ENCODE data around the gene CFAP45. TPM values are rescaled to one million over a fixed set of nuclear protein-coding genes. Genes with fewer than 3 reads are reported as not detected.
A peak's percentile ranks its signal among the peaks of the same experiment; 100 is the strongest.

CFAP45 gene
- total RNA-seq, 1 donor from 2014 or later: 0.49 TPM

DNA sequence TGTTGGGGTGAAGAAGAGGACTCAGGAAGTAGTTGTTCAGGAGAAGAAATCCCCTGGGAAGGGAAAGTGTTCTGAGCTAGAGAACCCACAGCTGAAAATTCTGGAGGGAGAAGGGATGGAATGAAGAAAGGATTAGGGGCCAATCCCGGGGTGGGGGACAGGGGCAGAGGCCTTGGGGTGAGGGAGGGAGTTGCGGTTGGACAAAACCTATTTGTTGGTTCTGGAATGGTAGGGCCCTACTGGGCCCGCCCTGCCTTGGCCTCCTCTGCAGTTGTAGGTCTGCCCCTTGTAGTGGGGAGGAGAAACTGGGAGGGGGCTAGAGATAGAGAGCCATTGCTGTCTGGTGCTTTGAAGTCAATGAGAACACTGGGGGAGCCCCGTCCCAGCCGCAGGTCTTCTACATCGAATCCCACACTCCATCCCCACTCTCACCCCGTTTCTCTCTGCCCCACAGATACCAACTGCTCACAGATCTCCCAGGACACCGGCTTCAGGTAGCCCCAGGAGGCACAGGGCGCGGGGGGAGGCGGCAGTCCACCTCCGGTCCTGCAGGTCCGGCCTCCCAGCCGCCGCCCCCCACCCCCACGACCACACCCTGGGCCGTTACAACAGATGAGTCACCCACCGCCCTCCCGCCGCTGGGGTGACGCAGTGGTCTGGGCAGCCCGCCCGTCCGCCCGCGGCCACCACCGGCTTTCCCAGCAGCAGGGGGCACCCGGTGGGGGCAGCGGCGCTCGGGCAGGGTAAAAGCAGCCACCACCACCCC lies 24.2 kb upstream of the CFAP45 start:
- Mint-ChIP-seq H3K4me1 (ENCODE audit: low read depth, unreplicated experiment) (peaks cover 27% of the 10 kb centered on the region), H3K4me3 (ENCODE audit: unreplicated experiment) (peak overlapping the region; percentile 88)
- peak; percentile 67 for DNase-seq

DNA sequence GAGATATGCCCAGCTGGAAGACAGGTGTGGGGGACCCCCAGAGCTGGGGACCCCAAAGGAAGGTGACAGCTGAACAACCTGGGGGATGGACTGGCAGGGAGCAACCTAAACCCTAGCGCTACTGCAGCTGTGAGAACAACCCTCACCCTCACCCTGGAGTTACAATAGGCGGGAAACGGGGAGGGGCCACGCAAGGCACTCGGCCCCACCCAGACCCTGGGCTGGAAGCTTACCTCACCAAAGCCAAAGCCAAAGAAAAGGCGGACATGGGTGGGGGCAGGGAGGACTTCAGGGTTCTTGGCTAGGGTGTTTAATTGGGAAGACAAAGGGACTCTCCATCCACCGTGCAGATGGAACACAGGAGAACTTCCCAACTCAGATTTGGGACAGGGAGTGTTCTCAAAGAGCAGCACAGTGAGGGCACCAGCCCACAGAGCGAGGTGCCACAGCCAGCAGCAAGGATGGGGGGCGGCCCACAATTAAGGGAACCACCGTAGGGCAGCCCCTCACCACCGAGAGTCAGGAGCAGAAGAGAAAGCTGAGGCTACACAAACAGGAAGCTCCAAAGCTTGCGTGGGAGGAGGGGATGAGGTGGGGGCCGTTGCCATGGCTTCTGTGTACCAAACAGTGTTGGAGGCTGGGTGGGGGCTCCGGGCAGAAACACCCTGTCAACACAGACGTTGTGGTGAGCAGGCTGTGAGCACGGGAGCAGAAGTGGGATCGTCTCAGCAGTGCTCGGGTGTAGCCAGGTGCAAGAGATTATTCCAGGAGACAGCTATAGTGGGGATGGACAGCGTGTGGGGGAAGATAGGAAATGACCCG lies 23.4 kb upstream of the CFAP45 start:
- H3K36me3 Mint-ChIP-seq (ENCODE audit: unreplicated experiment): peaks cover 8% of the 10 kb centered on the region
- H3K9me3 Mint-ChIP-seq (ENCODE audit: unreplicated experiment): peaks cover 17% of the 10 kb centered on the region
- peak overlapping the region; percentile 88 for H3K4me3 Mint-ChIP-seq (ENCODE audit: unreplicated experiment)
- DNase-seq: peak; percentile 53
- H3K4me1 Mint-ChIP-seq (ENCODE audit: low read depth, unreplicated experiment): peaks cover 23% of the 10 kb centered on the region
- TF ChIP-seq, protein P1, sequence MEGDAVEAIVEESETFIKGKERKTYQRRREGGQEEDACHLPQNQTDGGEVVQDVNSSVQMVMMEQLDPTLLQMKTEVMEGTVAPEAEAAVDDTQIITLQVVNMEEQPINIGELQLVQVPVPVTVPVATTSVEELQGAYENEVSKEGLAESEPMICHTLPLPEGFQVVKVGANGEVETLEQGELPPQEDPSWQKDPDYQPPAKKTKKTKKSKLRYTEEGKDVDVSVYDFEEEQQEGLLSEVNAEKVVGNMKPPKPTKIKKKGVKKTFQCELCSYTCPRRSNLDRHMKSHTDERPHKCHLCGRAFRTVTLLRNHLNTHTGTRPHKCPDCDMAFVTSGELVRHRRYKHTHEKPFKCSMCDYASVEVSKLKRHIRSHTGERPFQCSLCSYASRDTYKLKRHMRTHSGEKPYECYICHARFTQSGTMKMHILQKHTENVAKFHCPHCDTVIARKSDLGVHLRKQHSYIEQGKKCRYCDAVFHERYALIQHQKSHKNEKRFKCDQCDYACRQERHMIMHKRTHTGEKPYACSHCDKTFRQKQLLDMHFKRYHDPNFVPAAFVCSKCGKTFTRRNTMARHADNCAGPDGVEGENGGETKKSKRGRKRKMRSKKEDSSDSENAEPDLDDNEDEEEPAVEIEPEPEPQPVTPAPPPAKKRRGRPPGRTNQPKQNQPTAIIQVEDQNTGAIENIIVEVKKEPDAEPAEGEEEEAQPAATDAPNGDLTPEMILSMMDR (IDR thresholded peaks at IDR 0.05; ENCODE audit: partially characterized antibody, unreplicated experiment): no peak
- H3K27me3 Mint-ChIP-seq (ENCODE audit: unreplicated experiment): peaks cover 14% of the 10 kb centered on the region
- peak overlapping the region; percentile 99 for H3K27ac Mint-ChIP-seq (ENCODE audit: unreplicated experiment)

More for the DNA sequence above, 24.2 kb upstream of the CFAP45 start:
- peak overlapping the region; percentile 99 for H3K27ac Mint-ChIP-seq (ENCODE audit: unreplicated experiment)
- peaks cover 14% of the 10 kb centered on the region for H3K27me3 Mint-ChIP-seq (ENCODE audit: unreplicated experiment)
- H3K36me3 Mint-ChIP-seq (ENCODE audit: unreplicated experiment): peaks cover 11% of the 10 kb centered on the region
- peaks cover 17% of the 10 kb centered on the region for H3K9me3 Mint-ChIP-seq (ENCODE audit: unreplicated experiment)
- TF ChIP-seq, protein P1 (IDR thresholded peaks at IDR 0.05; ENCODE audit: partially characterized antibody, unreplicated experiment): no peak

DNA sequence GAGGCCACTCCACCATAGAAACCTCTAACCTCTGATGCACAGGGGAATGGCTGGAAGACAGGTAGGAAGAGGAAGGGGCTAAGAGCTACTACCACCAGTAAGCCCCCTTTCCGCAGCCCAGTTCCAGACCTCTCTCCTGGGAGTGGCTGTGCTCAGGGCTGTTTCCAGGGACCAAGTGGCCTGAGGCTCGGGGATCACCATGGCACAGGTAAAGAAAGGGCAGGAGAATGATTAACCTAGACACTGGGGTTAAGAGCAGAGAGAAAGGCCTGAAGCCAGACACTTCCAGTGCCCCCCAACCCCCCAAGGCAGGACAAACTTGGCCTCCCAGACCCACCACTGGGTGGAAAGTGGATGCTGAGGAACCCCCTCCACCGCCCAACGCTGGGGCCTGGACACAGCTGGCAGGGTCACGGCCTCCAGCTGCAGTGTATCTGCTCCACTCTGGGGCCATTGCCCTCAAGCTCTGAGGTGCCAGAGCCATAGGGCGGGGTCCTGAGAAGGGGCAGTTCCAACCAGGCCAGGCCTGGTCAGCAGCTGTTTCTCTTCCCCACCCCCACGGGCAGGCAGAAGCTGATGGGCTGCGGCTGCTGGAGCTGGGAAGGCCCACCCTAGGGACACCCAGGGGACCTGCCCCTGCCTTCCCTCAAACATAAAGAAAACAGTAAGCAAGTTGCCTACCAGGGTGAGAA lies 22.7 kb upstream of the CFAP45 start:
- TF ChIP-seq, protein P1 (IDR thresholded peaks at IDR 0.05; ENCODE audit: partially characterized antibody, unreplicated experiment): no peak
- Mint-ChIP-seq H3K27me3 (ENCODE audit: unreplicated experiment) (peaks cover 14% of the 10 kb centered on the region), H3K4me3 (ENCODE audit: unreplicated experiment) (peak overlapping the region; percentile 88), H3K9me3 (ENCODE audit: unreplicated experiment) (peaks cover 17% of the 10 kb centered on the region), H3K27ac (ENCODE audit: unreplicated experiment) (peak overlapping the region; percentile 99), H3K4me1 (ENCODE audit: low read depth, unreplicated experiment) (peaks cover 18% of the 10 kb centered on the region), H3K36me3 (ENCODE audit: unreplicated experiment) (peaks cover 8% of the 10 kb centered on the region)
- peak; percentile 61 for DNase-seq

DNA sequence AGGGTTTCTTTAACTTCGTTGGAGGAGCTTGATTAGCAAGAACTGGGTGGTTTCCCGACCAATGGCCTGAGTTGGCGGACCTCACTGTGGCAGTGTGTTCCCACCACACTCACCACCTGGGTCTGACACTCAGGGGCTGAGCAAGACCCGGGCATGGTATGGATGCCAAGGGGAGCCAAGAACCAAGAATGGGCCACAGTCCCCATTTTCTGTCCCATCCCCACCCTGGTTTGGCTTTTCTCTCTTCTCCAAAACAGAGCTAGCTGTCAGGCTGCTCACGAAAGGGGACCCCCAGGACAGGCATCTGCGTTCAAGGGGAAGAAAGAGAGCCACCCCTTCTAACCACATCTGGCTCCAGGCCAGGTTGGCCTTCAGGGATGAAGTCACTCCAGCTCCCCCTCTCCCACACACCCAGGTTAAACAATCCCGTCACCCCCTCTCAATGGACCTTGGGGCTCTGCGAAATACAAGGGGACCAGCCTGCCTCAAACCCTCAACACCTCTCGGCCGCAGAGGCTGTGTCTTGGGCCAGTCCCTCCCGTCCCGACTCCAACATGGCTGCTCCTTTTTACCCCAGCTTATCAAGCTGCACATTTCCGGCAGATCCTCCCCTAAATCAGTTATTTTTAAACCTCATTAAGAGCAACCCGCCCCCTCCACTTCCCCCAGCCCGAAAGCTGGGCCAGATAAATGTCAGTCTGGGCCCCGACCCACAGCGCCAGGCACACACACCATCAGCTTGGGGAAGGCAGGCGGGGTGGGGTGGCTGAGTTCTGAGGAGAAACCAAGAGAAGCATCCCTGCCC lies 21.9 kb upstream of the CFAP45 start:
- TF ChIP-seq, protein P1 (IDR thresholded peaks at IDR 0.05; ENCODE audit: partially characterized antibody, unreplicated experiment): no peak

More for the DNA sequence above, 21.9 kb upstream of the CFAP45 start:
- Mint-ChIP-seq H3K9me3 (ENCODE audit: unreplicated experiment) (peaks cover 16% of the 10 kb centered on the region), H3K27ac (ENCODE audit: unreplicated experiment) (no peak overlapping the region), H3K4me3 (ENCODE audit: unreplicated experiment) (peak overlapping the region; percentile 52), H3K27me3 (ENCODE audit: unreplicated experiment) (peaks cover 14% of the 10 kb centered on the region), H3K36me3 (ENCODE audit: unreplicated experiment) (peaks cover 8% of the 10 kb centered on the region), H3K4me1 (ENCODE audit: low read depth, unreplicated experiment) (peaks cover 13% of the 10 kb centered on the region)
- no peak for DNase-seq

All from glutamatergic neuron (in vitro differentiated cells).